ENCODE results near the gene ORAI3.
"Not testable (repeated sequence)": the region's sequence is repeated elsewhere in the genome, so short reads cannot be mapped to it uniquely, and the experiment has no call there.

Gene ORAI3

DNA sequence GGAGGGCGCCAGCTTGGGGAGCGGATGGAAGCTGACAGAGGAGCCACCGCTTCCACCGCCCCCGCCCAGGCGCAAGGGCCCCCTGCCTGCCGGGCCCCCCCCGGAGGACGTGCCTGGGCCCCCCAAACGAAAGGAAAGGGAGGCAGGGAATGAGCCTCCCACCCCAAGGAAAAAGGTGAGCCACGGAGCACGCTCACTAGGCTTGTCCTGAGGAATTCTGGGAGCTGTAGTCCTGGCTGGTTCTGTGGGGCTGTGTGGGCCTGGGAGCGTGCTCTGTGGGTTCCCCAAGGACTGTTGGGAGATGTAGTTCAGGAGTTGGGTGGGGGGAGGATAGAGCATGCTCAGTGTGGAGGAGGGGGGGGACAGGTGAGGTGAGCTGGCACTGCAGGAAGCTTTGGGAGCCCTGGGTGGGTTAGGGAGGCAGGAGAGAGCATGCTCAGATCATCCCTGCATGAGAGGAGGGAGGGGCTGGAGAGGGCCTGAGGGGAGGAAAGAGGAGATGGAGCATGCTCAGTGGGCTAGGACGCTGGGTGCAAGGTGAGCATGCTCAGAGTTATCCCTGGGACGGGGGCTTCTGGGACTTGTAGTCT lies 21.0 kb upstream of the ORAI3 start:
- H3K4me1 Mint-ChIP-seq = peaks cover 21% of the 10 kb centered on the region
- no peaks in the 10 kb centered on the region for H3K27me3 Mint-ChIP-seq
- no peak overlapping the region for H3K4me3 Mint-ChIP-seq
- peaks cover 14% of the 10 kb centered on the region for H3K36me3 Mint-ChIP-seq
- no peak overlapping the region for H3K27ac Mint-ChIP-seq
- no peaks in the 10 kb centered on the region for H3K9me3 Mint-ChIP-seq
- ATAC-seq (ENCODE audit: low read depth) (peak; percentile 9), DNase-seq (ENCODE audit: low spot score in 2 of 2) (no peak)

DNA sequence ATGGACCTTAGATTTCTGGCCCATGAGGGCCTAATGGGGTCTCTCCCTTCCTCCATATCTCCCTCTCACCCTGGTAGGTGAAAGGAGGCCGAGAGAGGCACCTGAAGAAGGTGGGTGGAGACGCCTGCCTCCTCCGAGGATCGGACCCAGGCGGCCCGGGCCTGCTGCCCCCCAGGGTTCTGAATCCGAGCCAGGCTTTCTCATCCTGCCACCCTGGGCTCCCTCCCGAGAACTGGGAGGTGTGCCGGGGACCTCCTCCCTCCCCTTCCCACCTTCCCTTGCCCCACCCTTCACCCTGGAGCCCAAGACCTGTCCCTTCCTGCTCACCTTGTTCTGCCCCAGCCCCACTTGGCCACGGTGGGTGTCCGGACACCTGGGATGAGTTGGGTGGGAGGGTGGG lies 20.5 kb upstream of the ORAI3 start:
- Mint-ChIP-seq H3K27ac (no peak overlapping the region), H3K27me3 (no peaks in the 10 kb centered on the region), H3K4me1 (peaks cover 21% of the 10 kb centered on the region), H3K9me3 (no peaks in the 10 kb centered on the region), H3K36me3 (peaks cover 14% of the 10 kb centered on the region), H3K4me3 (no peak overlapping the region)
- DNase-seq (ENCODE audit: low spot score in 2 of 2) (no peak), ATAC-seq (ENCODE audit: low read depth) (no peak)

DNA sequence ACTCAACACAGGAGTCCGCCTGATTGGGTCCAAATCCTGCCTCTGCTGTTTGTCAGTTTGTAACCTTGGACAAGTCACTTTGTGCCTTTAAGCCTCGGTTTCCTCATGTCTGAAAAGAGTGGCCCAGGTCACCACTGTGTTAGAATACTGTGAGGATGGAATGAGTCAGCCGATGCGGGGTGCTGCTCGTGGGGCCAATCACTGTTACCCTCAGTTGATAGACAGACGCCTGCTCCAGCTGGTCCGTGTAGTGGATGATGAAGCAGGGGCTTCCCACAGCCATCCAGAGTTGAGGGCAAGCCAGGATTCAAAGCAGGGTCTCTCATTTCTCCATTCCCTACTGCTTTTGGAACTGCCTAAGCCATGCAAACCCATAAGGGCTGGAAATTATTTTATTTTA lies 19.7 kb upstream of the ORAI3 start:
- H3K4me1 Mint-ChIP-seq = peaks cover 21% of the 10 kb centered on the region
- H3K27me3 Mint-ChIP-seq = no peaks in the 10 kb centered on the region
- no peak for ATAC-seq (ENCODE audit: low read depth)
- no peaks in the 10 kb centered on the region for H3K9me3 Mint-ChIP-seq
- no peak for DNase-seq (ENCODE audit: low spot score in 2 of 2)
- H3K4me3 Mint-ChIP-seq = no peak overlapping the region
- H3K36me3 Mint-ChIP-seq = peaks cover 14% of the 10 kb centered on the region
- H3K27ac Mint-ChIP-seq = no peak overlapping the region

DNA sequence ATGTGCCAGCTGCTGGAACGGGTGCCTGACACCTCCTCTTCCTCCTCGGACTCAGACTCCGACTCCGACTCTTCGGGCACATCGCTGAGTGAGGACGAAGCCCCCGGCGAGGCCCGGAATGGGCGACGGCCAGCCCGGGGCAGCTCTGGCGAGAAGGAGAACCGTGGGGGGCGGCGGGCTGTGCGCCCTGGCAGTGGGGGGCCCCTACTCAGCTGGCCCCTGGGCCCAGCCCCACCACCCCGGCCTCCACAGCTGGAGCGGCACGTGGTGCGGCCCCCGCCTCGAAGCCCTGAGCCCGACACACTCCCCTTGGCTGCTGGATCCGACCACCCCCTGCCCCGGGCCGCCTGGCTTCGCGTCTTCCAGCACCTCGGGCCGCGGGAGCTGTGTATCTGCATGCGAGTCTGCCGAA lies 18.7 kb upstream of the ORAI3 start:
- Mint-ChIP-seq H3K9me3 (no peaks in the 10 kb centered on the region), H3K4me3 (no peak overlapping the region), H3K4me1 (peaks cover 17% of the 10 kb centered on the region), H3K36me3 (peaks cover 14% of the 10 kb centered on the region), H3K27me3 (no peaks in the 10 kb centered on the region), H3K27ac (no peak overlapping the region)
- no peak for DNase-seq (ENCODE audit: low spot score in 2 of 2)
- no peak for ATAC-seq (ENCODE audit: low read depth)

DNA sequence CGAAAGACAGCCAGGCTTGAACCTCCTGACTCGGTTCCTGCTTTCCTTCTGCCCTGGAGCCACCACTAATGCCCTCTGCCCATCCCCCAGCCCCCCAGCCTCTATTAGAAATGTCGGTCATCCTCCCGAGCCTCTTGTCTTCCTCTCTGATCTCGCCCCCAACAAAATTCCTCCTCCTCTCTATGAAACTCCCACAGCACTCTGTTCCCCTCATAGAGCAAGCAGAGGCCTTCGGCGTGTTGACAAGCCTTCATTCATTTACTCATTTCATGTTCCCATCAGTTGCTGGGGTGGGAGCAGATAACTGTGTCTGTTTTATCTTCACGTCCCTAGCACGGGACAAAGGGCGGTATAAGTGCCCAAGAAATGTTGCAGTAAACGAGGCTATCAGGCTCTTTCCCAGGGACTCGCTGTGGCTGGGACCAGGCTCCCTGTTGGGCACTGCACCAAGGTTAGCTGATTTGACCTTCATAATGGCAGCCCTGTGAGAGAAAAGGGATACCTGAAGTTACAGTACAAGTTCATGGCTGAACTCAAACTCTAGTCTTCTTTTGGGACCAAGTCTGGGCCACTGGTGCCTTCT lies 17.7 kb upstream of the ORAI3 start:
- no peak for DNase-seq (ENCODE audit: low spot score in 2 of 2)

DNA sequence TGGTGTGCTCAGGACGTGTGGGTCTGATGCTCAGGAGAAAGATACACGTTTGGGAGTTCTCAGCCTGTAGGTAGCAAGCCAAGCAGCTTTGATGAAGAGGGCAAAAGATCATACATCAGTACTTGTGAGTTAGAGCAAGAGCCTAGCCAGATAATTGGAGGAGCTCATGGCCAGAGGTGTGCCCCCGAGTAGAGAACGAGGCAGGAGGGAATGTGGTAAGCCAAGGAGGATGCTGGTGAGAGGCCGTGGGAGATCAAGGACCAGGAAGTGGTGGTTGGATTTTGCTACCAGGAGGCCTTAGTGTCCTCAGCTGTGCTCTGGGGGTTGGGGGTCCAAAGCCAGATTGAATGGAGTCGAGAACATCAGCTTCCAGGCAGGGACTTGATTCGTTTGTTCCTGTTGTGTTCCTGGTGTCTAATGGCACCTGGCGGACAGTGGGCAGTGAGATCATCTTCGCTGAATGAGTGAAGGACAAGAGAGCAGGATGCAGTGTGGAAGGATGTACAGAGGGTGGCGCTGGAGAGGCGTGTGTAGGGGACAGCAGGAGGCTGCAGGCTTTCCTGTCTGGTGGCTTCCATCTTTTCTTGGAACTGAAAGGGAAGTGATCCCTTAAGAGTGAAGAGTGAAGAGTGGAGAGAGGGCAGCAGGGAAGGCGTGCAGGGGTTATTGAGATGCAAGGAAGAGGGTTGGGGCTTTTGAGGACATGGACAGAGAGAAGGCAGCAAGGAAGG lies 13.9 kb upstream of the ORAI3 start:
- Mint-ChIP-seq H3K4me1 (peaks cover 15% of the 10 kb centered on the region), H3K27me3 (no peaks in the 10 kb centered on the region), H3K36me3 (peaks cover 9% of the 10 kb centered on the region), H3K4me3 (no peak overlapping the region), H3K27ac (no peak overlapping the region), H3K9me3 (no peaks in the 10 kb centered on the region)
- ATAC-seq (ENCODE audit: low read depth) (peak; percentile 37), DNase-seq (ENCODE audit: low spot score in 2 of 2) (no peak)

More for the DNA sequence above, 17.7 kb upstream of the ORAI3 start:
- Mint-ChIP-seq H3K27me3 (no peaks in the 10 kb centered on the region), H3K9me3 (no peaks in the 10 kb centered on the region), H3K36me3 (peaks cover 14% of the 10 kb centered on the region), H3K27ac (peak overlapping the region; percentile 17), H3K4me3 (no peak overlapping the region), H3K4me1 (peaks cover 17% of the 10 kb centered on the region)
- ATAC-seq (ENCODE audit: low read depth) = no peak

GRCh38 chr16:30937692-30938091 lies 11.2 kb upstream of the ORAI3 start:
- no peaks in the 10 kb centered on the region for H3K9me3 Mint-ChIP-seq
- ATAC-seq (ENCODE audit: low read depth) = no peak

GRCh38 chr16:30939571-30939970 lies 9.3 kb upstream of the ORAI3 start:
- ATAC-seq (ENCODE audit: low read depth); H3K27ac Mint-ChIP-seq; DNase-seq (ENCODE audit: low spot score in 2 of 2); H3K4me3 Mint-ChIP-seq; H3K27me3 Mint-ChIP-seq; H3K9me3 Mint-ChIP-seq; H3K36me3 Mint-ChIP-seq: not testable (repeated sequence)
- H3K4me1 Mint-ChIP-seq = peaks cover 23% of the 10 kb centered on the region

More at GRCh38 chr16:30937692-30938091, 11.2 kb upstream of the ORAI3 start:
- no peak for DNase-seq (ENCODE audit: low spot score in 2 of 2)
- peaks cover 24% of the 10 kb centered on the region for H3K4me1 Mint-ChIP-seq
- no peak overlapping the region for H3K4me3 Mint-ChIP-seq
- no peak overlapping the region for H3K27ac Mint-ChIP-seq
- no peaks in the 10 kb centered on the region for H3K27me3 Mint-ChIP-seq
- no peaks in the 10 kb centered on the region for H3K36me3 Mint-ChIP-seq

DNA sequence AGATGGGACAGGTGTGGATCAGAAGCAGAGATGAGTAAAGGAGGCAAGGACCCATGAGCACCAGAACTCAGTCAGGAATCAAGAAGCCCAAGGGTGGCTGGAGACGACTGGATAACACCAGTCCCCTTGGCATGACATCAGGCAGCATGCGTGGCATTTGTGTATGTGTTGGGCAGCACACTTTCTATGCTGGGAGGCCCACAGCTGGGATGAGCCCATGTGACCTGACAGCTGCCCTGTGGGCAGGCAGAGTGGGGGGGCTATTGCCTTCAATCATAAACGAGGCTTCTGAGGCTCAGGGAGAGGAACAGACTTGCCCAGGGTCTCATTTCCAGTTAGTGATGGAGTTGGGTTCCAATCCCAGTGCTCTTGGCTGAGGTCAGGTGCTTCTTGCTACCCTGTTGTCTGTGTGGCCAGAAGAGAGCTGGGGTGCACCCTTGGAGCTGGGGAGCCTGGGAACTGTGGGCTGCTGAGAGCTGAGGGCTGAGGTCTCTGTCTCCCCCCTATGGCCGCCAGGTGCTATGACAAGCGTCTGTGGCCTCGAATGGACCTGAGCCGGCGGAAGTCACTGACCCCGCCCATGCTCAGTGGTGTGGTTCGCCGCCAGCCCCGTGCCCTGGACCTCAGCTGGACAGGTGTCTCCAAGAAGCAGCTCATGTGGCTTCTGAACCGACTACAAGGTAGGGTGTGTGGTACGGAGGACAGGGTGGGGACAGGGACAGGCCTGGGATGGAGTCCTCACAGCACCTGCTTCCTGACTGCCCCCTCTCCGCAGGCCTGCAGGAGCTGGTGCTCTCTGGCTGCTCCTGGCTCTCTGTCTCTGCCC lies 7.1 kb upstream of the ORAI3 start:
- Mint-ChIP-seq H3K27me3 (no peaks in the 10 kb centered on the region), H3K4me3 (peak overlapping the region; percentile 68), H3K36me3 (peaks cover 9% of the 10 kb centered on the region), H3K9me3 (no peaks in the 10 kb centered on the region), H3K27ac (no peak overlapping the region), H3K4me1 (peaks cover 16% of the 10 kb centered on the region)
- DNase-seq (ENCODE audit: low spot score in 2 of 2) (peak; percentile 59 to 69), ATAC-seq (ENCODE audit: low read depth) (peak; percentile 97)

DNA sequence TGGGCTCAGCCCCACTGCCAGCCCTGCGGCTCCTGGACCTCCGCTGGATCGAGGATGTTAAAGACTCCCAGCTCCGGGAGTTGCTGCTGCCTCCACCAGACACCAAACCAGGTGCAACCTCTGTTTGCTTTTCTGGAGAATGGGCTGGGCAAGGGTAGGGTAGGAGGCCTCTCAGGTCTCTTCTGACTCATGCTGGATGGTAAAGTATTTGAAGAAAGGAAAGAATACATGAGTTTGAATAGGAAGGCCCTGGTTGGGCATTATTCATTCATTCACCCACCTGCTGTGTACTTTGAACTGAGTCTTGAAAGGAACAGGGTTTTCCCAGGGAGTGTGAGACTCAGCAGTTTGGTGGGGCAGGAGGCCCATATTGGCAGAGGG lies 6.5 kb upstream of the ORAI3 start:
- peaks cover 16% of the 10 kb centered on the region for H3K4me1 Mint-ChIP-seq
- no peak overlapping the region for H3K27ac Mint-ChIP-seq
- H3K4me3 Mint-ChIP-seq = peak overlapping the region; percentile 17
- DNase-seq (ENCODE audit: low spot score in 2 of 2) = no peak
- H3K36me3 Mint-ChIP-seq = peaks cover 9% of the 10 kb centered on the region
- no peak for ATAC-seq (ENCODE audit: low read depth)
- H3K27me3 Mint-ChIP-seq = no peaks in the 10 kb centered on the region
- H3K9me3 Mint-ChIP-seq = no peaks in the 10 kb centered on the region

DNA sequence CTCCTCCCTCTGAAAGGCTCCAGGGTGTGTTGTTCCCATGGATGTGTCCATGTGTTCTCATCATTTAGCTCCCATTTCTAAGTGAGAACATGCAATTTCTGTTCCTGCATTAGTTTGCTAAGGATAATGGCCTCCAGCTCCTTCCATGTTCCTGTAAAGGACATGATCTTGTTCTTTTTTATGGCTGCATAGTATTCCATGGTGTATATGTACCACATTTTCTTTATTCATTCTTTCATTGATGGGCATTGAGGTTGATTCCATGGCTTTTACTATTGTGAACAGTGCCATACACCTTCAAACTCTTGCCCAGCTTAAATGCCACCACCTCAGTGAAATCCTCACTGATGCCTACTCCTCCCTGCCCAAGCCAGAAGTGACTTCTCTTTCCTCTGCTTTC lies 4.5 kb upstream of the ORAI3 start:
- no peak for DNase-seq (ENCODE audit: low spot score in 2 of 2)
- Mint-ChIP-seq H3K4me1 (peaks cover 13% of the 10 kb centered on the region), H3K9me3 (no peaks in the 10 kb centered on the region), H3K27ac (no peak overlapping the region), H3K27me3 (no peaks in the 10 kb centered on the region), H3K36me3 (peaks cover 9% of the 10 kb centered on the region), H3K4me3 (no peak overlapping the region)
- ATAC-seq (ENCODE audit: low read depth) = no peak

DNA sequence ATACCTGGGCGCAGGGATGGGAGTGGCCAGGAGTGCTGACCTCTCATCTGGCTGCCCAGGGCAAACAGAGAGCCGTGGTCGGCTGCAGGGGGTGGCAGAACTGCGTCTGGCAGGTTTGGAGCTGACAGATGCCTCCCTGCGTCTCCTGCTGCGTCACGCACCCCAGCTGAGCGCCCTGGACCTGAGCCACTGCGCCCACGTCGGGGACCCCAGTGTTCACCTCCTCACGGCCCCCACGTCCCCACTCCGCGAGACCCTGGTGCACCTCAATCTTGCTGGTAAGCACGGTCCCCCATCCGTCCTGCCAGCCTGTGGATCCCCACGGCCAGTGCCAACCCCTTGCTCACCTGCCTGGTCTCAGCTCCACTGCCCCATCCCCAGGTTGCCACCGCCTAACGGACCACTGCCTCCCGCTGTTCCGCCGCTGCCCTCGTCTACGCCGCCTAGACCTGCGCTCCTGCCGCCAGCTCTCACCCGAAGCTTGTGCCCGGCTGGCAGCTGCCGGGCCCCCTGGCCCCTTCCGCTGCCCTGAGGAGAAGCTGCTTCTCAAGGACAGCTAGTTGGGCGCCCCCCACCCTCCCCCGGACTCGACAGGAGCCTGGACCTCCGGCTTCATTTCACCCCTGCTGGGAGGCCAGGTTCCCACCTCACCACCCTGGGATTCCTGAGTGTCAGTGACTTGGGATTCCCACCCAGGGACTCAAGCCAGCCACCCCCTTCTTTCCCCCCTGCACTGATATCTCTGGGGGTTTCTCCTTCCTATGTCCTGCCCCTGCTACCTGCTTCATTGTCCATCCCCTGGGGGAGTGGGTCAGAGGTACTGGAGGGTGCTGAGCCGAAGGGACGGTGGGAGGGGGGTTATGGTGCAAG lies 2.0 kb upstream of the ORAI3 start:
- DNase-seq (ENCODE audit: low spot score in 2 of 2) (no peak), ATAC-seq (ENCODE audit: low read depth) (no peak)
- no peaks in the 10 kb centered on the region for H3K9me3 Mint-ChIP-seq
- H3K4me3 Mint-ChIP-seq = peak overlapping the region; percentile 6
- H3K4me1 Mint-ChIP-seq = peaks cover 17% of the 10 kb centered on the region
- H3K27ac Mint-ChIP-seq = no peak overlapping the region
- H3K36me3 Mint-ChIP-seq = peaks cover 9% of the 10 kb centered on the region
- H3K27me3 Mint-ChIP-seq = no peaks in the 10 kb centered on the region

GRCh38 chr16:30947541-30947858 lies 1.4 kb upstream of the ORAI3 start:
- Mint-ChIP-seq H3K9me3 (no peaks in the 10 kb centered on the region), H3K27me3 (no peaks in the 10 kb centered on the region), H3K4me3 (no peak overlapping the region), H3K27ac (no peak overlapping the region), H3K4me1 (peaks cover 15% of the 10 kb centered on the region), H3K36me3 (peaks cover 9% of the 10 kb centered on the region)
- DNase-seq (ENCODE audit: low spot score in 2 of 2) = no peak
- ATAC-seq (ENCODE audit: low read depth) = no peak
